Medulla oblongata (tissue), 1 donor: Measurements from ENCODE around the gene IPP.
"Not testable (repeated sequence)": the region's sequence is repeated elsewhere in the genome, so short reads cannot be mapped to it uniquely, and the experiment has no call there.

ENCODE experiments used
- DNase-seq: peaks from one replicate; pipeline ENCODE4 v3.0.0-alpha.2; 2015; ENCODE audit errors: extremely low spot score

IPP gene

GRCh38 chr1:45750298-45751038 is at the start of gene IPP:
IPP (minus strand) TSS chr1:45750653; CDS start chr1:45746411, 4,242 bp downstream.
- peak; percentile 98 for DNase-seq

DNA sequence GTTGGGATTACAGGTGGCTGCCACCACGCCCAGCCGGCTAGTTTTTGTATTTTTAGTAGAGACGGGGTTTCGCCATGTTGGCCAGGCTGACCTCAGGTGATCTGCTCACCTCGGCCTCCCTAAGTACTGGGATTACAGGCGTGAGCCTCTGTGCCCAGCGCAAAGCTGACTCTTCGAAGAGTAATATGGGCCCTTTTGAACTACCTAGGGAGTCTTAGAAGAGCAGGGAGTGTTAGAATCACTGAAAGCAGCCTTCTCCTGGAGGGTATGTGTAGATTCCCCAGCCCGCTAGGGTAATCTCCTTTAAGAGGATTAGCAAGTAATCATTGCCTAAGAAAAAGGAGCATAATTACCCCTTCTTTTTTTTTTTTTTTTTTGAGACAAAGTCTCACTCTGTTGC is 46.5 kb upstream of the IPP start:
- DNase-seq: no peak

DNA sequence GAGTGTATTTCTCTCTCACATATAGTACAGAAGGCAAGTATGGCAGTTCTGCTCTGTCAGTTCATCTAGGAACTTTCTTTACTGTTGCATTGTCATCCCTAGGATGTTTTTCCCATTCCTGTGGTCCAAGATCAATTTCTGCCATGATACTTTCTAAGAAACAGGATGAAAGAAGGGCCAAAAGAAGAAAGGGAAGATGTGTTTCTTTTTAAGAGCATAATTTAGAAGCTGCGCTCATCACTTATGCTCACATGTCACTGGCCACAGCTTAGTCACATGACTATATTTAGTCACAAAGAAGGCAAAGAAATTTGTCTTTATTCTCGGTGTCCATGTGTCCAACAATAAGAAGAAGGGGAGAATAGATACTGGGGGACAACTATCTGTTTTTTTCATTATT is 45.9 kb upstream of the IPP start:
- no peak for DNase-seq

GRCh38 chr1:45793942-45794604 is 43.6 kb upstream of the IPP start:
- DNase-seq: no peak

- no peak for DNase-seq
These were observed 42.3 kb upstream of the IPP start for GRCh38 chr1:45792744-45793143.

GRCh38 chr1:45789601-45790000 is 39.1 kb upstream of the IPP start:
- DNase-seq: no peak

GRCh38 chr1:45787905-45788304 is 37.5 kb upstream of the IPP start:
- DNase-seq: peak; percentile 83

GRCh38 chr1:45785583-45785982 is 35.1 kb upstream of the IPP start:
- DNase-seq: no peak

DNA sequence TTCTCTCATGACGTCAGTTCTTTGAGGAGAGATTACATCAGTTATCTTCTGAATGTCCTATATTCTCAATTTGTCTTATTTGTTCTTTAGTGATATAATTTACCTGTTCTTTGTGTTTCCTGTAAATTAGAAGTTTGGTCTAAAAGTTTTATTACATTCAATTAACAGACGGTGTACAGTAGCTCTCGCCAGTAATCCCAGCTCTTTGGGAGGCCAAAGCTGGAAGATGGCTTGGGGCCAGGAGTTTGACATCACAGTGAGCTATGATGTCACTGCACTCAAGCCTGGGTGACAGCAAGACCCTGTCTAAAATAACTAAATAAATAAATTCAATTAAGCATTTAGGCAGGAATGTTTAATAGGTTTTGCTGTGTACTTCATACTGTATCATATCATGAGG is 25.3 kb upstream of the IPP start:
- DNase-seq: no peak

DNA sequence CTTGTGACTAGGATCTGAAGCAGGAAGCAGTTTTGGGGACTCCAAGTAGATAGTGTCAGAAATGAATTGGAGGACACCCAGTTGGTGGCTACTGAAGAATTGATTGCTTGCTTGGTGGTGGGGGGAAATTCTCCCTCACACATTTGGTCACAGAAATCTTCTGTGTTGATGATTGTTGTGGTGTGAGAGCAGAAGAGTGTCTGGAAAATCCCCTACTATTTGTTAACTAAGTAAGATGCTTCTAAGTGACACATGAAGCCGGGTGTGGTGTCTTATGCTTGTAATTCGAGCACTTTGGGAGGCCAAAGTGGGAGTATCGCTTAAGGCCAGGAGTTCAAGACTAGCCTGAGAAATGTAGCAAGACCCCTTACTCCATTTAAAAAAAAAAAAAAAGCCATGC is 22.5 kb upstream of the IPP start:
- DNase-seq: no peak

DNA sequence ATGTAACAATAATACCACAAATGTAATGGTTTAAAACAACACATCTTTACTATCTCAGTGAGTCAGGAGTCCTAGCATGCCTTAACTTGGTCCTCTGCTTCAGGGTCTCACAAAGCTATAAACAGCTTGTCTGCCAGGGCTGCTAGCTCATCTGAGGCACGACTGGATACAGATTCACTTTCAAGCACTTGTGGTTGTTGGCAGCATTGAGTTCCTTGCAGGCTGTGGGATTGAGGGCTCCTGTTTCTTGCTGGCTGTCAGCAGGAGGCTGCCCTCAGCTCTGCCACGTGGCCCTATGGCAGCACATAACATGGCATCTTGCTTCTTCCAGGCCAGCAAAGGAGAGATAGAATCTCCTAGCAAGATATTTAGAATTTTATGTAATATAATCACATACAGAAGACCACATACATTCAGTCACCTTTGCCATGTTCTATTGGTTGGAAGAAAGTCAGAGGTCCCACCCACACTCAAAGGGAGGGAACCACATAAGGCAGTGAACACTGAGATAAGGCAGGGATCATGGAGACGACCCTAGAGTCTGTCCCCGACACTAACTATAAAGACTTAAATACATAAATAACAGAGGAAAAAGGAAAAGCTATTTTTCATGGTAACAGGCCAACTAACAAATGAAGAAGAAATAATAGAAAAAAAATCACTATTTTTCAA is 18.9 kb upstream of the IPP start:
- no peak for DNase-seq

- DNase-seq: no peak
These were observed 16.6 kb upstream of the IPP start for GRCh38 chr1:45767035-45767434.

DNA sequence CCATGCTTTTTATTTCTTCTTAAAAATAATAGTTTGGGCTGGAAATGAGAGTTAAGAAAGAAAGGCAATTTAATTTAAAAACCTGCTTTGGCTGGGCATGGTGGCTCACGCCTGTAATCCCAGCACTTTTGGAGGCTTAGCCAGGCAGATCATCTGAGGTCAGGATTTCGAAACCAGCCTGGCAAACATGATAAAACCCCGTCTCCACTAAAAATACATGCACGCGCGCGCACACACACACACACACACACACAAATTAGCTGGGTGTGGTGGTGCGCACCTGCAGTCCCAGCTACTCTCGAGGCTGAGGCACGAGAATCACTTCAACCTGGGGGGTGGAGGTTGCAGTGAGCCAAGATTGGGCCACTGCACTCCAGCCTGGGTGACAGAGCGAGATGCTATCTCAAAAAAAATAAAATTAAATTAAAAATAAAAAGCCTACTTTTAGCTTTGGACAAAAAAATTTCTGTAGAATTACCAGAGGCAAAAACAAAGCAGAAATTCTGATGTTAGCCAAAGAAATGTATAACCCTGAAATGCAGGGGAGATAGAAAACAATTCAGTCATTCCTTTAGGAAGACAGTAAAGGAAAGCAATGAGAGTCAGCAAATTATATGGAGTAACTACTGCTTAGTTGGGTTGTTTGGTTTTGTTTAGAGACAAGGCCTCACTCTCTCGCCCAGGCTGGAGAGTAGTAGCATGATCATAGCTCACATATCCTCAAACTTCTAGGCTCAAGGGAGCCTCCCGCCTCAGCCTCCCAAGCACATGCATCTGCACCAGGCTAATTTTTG is 15.7 kb upstream of the IPP start:
- no peak for DNase-seq

- DNase-seq: no peak
These were observed 11.8 kb upstream of the IPP start for GRCh38 chr1:45762291-45762690.

- DNase-seq: no peak
These were observed 5.2 kb upstream of the IPP start for GRCh38 chr1:45755697-45756096.

DNA sequence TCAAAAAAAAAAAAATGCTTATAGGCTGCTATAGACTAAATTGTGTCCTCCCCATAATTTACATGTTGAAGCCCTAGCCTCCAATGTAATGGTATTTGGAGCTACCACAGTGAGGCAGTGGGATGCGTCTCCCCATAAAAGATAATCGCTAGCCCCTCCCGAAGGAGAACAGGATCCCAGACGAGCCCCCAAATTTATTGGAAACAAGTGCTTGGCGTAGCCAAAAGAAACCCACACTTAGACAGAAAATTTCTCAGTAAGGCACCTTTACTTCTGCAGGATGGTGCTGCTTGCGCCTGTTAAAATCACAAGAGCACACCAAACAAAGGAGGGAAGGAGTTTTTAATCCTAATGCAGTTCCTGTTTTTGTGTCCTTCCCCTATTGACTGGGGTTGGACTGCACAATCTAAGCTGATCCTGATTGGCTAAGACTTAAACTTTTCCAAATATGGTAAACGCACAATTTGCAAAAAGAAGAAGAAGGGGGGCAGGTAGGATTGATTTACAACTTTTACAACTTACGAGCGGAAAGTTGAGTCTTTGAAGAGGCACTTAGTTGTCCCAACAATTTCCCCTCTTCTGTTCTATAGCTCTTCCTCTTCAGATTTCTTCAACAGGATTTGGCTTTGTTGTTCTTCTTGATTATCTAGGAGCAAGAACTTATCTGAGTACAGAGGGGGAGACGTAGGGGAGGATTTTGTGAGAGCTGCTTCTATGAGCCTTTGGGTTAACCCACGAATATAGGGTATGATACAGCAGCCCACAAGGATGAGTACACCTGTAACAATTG is 3.0 kb upstream of the IPP start:
- DNase-seq: no peak

DNA sequence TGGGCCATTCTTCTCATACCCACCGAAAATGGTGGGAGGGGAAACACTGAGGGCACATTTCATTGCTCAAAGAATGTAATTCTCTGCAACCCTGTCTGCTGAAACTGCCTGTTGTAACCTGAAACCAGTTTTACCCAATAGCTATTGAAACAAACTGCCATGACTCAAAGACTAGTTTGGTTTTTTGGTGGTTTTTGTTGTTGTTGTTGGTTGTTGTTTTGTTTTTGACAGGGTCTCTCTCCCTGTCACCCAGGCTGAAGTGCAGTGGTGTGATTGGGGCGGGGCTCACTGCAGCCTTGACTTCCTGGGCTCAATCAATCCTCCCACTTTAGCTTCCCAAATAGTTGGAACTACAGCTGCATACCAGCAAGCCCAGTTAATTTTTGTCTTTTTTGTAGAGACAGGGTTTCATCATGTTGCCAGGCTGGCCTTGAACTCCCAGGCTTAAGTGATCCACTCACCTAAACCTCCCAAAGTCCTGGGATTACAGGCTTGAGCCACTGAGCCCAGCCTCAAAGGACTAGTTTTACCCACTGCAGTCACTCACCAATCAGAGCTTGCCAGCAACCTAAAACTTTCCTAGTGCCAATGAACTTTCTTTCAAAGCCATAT is 2.1 kb upstream of the IPP start:
- no peak for DNase-seq

DNA sequence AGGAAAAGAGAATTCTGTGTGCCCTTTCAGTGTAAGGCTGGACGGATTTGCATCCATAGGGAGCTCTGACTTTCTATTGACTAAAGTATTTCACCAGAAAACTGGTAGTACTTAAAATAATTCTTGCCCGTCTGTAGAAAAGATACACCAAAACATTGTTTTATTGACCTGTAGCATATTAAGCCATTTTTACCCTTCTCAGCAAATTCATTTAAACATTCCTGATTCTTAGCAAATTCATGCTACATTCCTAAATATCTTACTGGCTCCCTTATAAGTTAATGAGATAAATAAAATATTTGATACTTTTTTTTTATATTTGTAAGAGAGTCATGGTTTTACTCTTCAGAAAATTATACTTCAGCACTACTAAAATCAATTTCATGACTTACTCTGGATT is 1.6 kb upstream of the IPP start:
- no peak for DNase-seq

DNA sequence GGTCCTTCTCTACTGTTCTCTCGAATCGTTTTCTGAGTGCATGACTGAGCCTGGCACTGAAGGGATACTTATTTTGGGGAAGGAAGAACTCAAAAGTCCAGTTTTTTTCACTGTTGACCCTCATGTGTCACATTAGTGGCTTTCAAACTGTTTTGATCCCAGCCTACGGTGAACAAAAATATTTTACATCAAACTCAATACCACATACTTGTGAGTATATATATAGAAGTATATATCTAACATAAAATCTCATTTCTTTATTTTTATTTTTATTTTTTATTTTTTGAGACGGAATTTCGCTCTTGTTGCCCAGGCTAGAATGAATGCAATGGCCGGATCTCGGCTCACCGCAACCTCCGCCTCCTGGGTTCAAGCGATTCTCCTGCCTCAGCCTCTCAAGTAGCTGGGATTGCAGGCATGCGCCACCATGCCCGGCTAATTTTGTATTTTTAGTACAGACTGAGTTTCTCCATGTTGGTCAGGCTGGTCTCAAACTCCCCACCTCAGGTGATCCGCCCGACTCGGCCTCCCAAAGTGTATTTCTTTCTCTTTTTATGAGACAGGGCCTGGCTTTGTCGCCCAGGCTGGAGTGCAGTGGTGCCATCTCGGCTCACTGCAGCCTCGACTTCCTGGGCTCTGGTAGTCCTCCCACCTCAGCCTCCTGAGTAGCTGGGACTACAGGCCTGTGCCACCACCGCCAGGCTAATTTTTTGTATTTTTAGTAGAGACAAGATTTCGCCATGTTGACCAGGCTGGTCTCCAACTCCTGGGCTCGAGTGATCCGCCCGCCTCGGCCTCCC is 786 bp upstream of the IPP start:
- DNase-seq: not testable (repeated sequence)

- DNase-seq: no peak
These were observed 3.5 kb downstream of the IPP start for GRCh38 chr1:45746922-45747321.
